Measurements from ENCODE around the gene CD44.
"Not testable (repeated sequence)": the region's sequence is repeated elsewhere in the genome, so short reads cannot be mapped to it uniquely, and the experiment has no call there.

CD44 gene

DNA sequence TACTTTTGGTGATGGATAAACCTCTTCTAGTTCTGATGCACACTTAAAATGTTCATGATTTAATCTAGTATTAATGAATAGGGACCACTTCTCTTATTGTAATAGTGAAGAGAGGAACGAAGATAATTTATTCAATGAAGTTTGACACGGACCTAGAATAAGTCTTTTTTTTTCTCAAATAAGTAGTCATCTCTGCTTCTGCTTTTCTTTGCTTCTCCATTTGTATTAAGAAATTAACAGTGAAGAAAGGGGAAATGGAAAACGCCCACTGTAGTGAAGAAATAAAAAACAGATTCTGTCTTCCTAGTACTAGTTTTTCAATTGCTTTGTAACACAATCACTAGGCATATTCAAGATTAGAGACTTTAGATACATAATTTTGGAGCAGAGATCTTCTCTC lies 73.0 kb downstream of the CD44 start:
- no peak for DNase-seq (ENCODE audit: low read depth in 2 of 2)

DNA sequence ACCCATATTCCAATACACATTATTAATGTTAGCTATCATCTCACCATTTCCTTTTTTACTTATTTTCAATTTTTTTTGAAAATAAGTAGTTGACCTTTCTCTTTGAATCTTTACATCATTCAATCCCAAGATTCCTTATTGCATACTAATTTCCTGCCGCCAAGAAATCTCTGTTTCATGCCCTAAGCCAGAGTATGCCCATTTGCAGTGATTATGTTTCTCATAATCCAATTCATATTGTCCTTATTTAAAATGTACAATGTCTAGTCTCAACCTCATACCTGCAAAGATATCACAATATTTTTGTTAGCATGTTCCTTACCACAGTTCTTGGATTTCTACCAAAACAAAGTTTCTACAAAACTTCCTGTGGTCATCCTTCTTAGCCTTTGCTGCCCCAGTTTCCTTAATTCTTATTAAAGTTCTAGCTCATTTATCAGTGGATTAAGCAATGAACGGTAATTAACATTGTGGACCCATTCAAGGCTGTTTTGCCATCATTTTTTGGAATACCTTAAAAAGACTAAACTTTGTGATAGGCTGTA lies 75.3 kb downstream of the CD44 start:
- DNase-seq (ENCODE audit: low read depth in 2 of 2) = no peak

DNA sequence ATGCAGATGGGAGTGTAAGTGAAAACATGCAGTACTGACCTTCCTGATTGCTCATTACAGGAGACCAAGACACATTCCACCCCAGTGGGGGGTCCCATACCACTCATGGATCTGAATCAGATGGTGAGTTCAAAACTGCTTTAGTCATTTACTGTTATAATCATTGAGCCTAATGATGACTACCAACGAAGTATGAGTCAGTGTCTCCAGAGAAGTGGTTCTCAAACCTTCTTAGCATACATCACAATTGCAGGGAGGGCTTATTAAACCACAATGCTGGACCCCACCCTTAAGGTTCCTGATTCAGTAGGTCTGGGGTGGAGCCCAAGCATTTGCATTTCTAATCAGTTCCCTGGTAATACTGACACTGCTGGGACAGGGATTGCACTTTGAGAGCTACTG lies 75.8 kb downstream of the CD44 start:
- DNase-seq (ENCODE audit: low read depth in 2 of 2) = peak in 1 of 2 donors; percentile 13

DNA sequence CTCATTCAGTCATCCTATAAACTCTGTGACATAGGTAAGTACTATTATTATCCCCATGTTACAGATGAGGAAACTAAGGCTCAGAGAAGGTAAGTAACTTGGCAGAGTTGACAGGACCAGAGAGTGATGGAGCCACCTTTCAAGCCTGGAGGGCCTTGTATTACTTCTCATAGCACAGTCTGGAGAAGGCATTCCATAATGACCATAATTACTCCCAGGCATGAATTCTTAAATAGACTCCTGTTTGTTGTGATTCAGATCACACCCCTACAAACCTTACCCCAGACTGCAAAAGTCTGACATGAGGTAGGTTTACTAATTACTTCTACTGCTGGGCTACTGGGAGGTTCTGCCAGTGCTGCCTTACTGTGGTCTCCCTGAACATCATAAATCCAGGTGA lies 77.0 kb downstream of the CD44 start:
- DNase-seq (ENCODE audit: low read depth in 2 of 2) = no peak

DNA sequence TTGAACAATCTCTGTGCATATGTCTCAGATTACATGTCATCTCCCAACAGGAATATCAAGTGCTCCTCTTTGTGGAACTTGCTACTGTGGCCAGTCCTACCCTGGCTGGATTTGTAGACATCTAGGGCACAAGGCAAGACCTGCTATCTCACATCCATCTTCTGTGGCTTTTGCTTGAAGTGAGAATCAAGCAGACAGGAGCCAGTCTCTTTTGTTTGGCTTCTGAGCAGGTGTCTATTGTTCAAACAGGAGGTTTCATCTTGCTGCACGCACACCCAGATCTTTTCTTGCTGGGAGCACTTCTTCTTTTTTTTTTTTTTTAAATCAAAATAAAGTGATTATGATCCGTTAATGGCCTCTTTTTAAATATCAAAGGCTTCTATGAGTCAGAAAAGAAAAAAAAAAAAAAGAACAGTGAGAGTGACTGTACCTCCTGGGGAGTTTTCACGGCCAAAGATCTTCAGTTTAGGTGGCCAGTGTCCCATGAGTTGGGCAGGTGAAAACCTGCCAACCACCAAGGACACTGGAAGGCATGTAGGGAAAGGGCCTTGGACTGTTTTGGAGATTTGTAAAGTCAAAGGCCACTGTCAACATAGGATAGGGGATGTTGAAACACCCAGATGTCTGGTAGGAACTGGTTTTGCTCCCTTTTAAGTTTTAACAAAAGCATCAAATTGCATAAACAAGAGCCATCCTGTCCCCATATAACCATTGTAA lies 78.1 kb downstream of the CD44 start:
- DNase-seq (ENCODE audit: low read depth in 2 of 2) = no peak

DNA sequence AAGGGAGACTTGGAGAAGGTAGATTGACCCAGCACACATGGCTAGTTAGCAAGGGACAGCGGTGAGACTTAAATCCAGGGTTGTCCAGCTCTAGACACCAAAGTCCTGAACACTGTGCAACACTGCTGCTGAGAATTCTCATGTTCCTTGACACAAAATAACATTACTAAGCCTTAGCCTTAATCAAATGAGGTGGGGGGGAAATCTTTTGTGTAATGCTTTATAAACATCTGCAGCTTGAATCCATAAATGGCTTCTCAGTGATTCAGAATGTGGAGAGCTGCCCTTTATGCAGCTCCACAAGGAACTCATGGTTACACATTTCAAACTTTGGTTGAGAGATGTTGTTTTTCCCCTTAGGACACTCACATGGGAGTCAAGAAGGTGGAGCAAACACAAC lies 80.0 kb downstream of the CD44 start:
- DNase-seq (ENCODE audit: low read depth in 2 of 2) = no peak

DNA sequence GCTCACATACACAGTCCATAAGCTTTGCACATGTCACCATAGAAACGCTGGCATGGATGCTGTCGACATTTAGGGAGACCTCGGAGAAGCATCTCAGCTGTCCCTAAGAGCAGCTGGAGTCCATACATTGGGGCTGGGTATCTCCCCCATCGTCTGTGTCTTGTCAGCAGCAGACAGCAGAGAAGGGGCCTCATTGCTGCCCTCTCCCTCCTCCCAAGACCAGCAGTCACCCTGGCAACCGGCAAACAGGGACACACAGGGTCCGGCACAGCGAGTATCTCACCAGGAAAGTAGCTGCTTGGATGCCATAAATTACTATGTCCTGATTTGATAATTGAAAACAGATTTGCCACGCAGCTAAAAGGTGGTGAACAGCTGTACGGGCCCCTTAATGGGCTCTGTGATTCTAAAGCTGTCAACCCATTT lies 84.4 kb downstream of the CD44 start:
- no peak for DNase-seq (ENCODE audit: low read depth in 2 of 2)

DNA sequence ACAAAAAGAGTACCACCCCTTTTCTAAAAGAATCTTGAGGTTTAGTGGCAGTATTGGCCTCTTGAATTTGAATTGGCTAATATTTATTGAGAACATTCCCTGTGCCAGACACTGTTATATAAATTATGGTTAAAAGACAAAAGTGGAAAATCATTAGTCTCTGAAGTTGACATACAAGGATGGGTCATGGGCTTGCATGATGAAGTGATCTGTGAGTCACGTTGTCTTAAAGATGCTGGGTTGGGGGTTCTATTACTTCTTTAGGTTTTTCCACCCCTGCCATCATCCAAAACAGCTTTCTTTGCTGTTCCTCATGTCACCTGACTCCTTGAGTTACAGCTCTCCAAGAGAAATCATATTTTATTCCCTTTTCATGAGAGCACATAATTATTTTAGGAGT lies 85.0 kb downstream of the CD44 start:
- DNase-seq (ENCODE audit: low read depth in 2 of 2) = no peak

DNA sequence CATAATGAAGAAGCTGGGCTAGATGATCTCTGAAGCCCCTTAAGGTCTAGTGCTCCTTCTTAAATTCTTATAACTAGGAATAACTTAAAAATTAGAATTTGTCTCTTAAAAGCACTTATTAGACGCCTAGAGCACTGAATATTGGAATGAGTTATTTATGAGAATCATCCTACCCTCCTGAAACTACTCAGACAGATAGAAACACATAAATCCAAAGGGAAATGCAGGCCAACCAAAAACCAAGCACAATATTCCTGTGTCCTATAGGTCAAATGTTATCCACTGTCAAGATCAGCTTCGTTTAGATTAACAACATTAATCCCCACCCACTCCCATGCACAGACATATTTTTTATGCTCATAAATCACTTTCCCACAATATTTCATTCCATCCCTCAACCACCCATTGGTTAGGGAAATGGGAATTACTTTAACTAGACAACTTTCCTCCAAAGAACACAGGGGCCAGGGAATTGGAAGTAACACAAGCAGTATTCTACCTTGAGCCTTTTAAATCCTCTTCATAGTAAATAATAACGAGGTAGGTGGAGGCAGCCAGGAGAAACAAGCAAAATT lies 87.1 kb downstream of the CD44 start:
- no peak for DNase-seq (ENCODE audit: low read depth in 2 of 2)

DNA sequence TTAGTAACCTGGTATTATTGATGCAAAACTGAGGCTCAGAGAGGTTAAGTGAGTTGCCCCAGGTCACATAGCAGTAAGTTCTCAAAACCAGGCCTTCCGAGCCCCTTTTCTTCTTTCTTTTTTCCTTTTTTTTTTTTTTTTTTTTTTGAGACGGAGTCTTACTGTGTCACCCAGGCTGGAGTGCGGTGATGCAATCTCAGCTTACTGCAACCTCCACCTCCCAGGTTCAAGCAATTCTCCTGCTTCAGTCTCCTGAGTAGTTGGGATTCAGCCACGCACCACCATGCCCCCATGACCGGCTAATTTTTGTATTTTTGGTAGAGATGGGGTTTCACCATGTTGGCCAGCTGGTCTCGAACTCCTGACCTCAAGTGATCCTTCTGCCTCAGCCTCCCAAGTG lies 87.8 kb downstream of the CD44 start:
- DNase-seq (ENCODE audit: low read depth in 2 of 2) = not testable (repeated sequence)

DNA sequence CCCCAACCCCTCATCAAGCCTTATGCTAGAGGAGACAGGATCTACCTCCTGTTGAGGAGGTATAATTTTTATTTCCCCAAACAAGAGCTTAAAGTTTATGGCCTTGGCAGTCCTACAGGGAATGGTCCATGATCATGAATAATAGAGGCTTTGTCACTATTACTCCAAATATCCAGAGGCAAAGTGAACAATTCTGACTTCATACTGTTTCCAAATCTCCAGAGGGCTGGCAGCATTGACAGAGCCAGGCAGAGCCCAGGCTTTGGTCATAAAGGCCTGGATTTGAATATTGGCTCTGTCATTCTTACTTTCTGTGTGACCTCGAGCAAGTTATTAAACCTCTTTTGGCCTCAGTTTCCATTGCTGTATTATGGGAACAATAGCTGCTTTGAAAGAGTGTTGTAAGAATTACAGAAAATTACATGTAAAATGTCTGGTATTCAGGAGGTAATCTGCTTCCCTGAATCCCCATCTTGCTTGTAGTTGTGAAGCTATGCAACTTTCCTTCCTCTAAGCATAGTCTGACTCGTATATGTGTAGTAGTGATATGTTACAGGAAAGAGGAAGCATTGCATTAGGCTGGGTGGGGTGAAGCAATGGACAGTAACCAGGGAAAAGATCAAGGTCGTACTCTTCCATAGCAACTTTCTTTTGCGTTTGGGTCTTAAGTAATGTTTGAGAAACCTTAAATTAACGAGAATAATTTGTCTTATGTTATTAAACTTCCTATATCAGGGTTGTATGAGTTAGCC lies 88.8 kb downstream of the CD44 start:
- DNase-seq (ENCODE audit: low read depth in 2 of 2) = no peak

DNA sequence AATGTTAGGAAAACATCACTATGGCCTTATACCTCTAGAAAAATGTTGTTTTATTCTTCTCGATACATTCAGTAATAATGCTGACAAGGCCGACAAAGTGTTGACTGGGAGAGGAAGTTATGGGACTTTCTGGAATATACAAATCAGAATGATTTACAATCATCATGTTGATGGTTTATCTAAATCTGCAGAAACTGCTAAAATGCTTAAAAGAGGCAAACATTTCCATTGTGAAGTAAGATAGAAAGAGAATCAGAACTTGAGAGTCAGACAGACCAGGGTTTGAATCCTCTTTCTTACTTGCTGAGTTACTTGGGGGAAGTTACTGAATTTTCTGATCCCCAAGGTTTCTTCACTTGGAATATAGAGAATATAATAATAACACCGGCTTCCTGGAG lies 89.4 kb downstream of the CD44 start:
- DNase-seq (ENCODE audit: low read depth in 2 of 2) = no peak

DNA sequence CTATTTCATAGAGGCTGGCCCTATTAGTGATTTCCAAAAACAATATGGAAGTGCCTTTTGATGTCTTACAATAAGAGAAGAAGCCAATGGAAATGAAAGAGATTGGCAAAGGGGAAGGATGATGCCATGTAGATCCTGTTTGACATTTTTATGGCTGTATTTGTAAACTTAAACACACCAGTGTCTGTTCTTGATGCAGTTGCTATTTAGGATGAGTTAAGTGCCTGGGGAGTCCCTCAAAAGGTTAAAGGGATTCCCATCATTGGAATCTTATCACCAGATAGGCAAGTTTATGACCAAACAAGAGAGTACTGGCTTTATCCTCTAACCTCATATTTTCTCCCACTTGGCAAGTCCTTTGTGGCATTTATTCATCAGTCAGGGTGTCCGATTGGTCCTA lies 91.4 kb downstream of the CD44 start:
- no peak for DNase-seq (ENCODE audit: low read depth in 2 of 2)

DNA sequence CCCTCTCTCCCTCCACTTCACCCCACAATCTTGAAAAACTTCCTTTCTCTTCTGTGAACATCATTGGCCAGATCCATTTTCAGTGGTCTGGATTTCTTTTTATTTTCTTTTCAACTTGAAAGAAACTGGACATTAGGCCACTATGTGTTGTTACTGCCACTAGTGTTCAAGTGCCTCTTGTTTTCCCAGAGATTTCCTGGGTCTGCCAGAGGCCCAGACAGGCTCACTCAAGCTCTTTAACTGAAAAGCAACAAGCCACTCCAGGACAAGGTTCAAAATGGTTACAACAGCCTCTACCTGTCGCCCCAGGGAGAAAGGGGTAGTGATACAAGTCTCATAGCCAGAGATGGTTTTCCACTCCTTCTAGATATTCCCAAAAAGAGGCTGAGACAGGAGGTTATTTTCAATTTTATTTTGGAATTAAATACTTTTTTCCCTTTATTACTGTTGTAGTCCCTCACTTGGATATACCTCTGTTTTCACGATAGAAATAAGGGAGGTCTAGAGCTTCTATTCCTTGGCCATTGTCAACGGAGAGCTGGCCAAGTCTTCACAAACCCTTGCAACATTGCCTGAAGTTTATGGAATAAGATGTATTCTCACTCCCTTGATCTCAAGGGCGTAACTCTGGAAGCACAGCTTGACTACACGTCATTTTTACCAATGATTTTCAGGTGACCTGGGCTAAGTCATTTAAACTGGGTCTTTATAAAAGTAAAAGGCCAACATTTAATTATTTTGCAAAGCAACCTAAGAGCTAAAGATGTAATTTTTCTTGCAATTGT lies 92.3 kb downstream of the CD44 start:
- no peak for DNase-seq (ENCODE audit: low read depth in 2 of 2)

DNA sequence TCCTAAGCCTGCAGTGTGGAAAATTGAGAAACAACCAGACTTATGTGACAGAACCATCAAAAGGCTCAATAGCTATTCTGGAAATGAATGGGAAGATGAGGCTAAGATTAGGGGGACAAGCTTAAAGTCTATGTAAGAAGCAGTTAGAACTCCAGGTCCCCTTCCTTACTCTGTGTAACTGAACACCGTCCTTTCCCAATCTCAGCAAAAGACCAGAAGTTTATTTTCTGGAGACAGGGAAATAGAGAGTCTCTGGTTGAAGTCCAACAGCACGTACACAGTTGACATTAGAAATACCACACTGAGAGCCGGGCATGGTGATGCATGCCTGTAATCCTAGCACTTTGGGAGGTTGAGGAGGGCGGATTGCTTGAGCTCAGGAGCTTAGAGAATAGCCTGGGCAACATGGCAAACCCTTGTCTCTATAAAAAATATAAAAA lies 93.9 kb downstream of the CD44 start:
- DNase-seq (ENCODE audit: low read depth in 2 of 2) = no peak

DNA sequence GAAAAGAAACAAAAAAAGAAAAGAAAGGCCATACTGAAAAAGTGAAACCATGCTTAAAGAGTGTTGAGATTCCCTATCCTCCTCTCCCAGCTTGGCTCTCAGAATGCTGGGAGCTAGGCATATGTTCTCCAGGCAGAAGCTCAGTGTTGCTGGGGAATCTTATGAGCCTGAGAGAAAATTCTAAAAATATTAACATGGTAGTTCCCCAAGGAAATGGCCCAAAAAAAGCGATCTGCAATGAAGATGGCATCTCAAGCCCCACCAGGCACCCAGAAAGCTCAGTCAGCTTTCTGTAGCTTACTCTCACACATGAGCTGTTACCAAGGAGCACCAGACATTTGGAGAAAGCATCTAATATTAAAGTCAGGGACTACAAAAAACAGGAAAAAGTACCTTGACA lies 94.5 kb downstream of the CD44 start:
- DNase-seq (ENCODE audit: low read depth in 2 of 2) = no peak

DNA sequence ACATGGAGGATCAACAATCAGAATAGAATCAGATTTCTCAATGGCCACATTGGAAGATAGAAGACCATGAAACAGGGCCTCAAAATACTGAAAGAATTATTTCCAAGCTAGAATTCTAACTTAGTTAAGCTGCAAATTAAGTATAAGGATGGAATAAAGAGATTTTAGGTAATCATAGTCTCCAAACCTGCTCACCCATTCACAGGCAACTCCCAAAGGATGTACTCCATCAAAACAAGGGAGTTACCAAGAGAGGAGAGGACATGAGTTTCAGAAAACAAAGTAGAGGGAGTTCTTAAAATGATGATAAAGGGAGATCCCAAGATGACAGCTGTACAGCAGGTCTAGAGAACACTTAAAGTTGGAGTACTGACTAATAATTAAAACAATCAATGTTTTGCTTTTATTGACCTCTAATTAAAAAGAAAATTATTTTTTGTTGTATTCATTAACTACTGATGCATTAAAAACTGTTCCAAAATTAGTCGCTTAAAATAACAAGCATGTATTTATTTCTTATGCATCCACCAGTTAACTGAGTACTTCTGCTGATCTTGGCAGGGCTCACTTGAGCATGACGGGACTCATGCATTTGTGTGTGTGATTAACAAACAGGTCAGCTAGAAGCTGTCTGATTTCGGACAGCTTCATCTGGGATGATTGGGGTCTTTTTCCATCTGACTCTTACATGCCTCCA lies 95.6 kb downstream of the CD44 start:
- DNase-seq (ENCODE audit: low read depth in 2 of 2) = no peak

DNA sequence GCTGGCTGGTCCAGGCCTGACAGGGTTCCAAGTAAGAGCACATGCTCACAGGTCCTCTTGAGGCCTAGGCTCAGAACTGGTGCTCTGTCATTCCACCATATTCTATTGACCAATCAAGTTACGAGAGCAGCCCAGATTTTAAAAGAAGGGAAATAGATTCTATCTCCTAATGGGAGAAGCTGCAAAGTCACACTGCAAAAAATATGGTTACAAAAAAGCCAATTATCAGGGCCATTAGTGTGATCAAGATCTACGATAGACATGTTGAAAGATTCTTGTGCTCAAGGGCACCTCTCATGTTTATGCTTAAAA lies 96.1 kb downstream of the CD44 start:
- DNase-seq (ENCODE audit: low read depth in 2 of 2) = no peak

DNA sequence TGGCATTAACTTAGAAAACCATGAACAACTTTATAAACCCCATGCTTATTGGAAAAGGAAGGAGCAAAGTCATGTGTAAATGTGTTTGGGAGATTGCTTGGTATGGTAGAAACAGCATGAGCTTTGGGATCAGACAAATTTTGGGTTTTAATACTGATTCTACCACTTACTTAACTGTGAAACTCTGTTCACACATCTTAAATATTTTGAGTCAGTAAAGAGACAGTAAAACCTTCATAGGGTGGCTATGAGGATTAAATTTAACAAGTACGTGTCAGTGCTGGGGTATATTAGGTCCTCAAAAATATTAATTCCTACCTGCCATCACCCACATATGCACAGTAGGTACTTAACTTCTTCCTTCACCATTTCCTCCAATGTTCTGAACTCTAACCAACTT lies 96.5 kb downstream of the CD44 start:
- no peak for DNase-seq (ENCODE audit: low read depth in 2 of 2)

DNA sequence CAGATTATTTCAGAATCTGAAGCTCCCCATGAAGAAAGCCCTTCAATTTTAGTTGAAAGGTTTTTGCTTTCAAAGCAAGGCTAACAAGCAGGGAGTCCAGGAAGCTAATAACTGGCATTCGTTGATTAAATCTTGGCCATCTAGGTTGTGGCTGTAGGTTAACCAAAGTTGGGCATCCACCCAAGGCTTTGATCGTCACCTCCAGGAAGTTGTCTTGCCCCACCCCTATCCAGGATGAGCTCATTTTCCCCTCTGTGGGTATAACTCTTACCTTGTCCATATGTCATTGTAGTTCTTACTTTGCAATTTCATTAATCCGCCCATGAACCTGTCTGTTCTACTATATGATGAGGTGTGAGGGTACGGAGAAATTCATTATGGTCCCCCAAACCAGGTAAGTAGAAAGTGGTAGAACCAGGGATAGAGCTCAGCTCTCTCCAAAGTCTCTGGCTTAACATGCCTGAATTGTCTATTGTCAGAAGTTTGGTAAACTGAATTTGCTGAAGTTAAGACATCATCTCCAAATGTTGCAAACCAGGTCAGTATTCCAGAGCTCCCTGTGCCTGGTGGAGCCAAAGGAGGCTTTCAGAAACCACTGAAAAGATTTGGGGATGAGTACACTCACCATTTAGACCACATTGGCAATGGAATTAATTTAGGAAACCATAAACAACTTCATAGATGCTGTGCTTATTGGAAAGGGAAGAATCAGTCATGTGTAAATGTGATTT lies 97.1 kb downstream of the CD44 start:
- peak; percentile 5 to 25 for DNase-seq (ENCODE audit: low read depth in 2 of 2)

DNA sequence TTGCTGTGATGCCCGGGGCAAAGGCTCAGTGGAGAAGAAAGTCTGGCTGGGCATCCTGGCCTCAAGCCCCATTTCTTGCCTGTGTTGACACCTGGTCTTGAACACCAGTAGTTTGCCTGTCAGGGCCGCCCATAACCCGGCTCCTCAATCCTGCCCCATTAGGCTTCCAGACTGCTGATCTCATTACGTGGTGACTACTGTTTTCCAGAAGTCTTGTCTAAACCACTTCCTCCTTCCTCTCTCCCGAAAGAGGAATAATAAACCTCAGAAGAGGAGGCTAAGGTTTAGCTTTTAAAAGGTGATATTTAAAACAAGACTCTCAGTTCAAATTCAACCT lies 97.7 kb downstream of the CD44 start:
- DNase-seq (ENCODE audit: low read depth in 2 of 2) = no peak

Data from activated CD4-positive, alpha-beta T cell treated with anti-CD3 and anti-CD28 coated beads for 24 hours (primary cell).